ENCODE measurements around the gene PRUNE1. TPM values are rescaled to one million over a fixed set of nuclear protein-coding genes. Genes with fewer than 3 reads are reported as not detected.

Gene PRUNE1
- total RNA-seq, 4 donors from 2014 or later, result 21.7 to 28.1 (median 25.1) TPM

- peak overlapping the region; percentile 91 to 98 (median 94) for H3K27ac ChIP-seq
- TF ChIP-seq POLR2A (IDR thresholded peaks at IDR 0.05), result peak; percentile 35 to 68
- TF ChIP-seq CTCF (IDR thresholded peaks at IDR 0.05), result no peak
- peaks cover 0 to 31% (median 9%) of the 10 kb centered on the region in 3 donors for H3K36me3 ChIP-seq
- peak overlapping the region in 2 of 4 donors; percentile 69 to 97 for H3K4me3 ChIP-seq
- H3K9me3 ChIP-seq, result no peaks in the 10 kb centered on the region
- H3K27me3 ChIP-seq, result no peaks in the 10 kb centered on the region
- H3K4me1 ChIP-seq, result peaks cover 5 to 39% (median 22%) of the 10 kb centered on the region in 4 donors
- DNase-seq, result peak; percentile 37 to 91 (median 86)
Measured at GRCh38 chr1:150970808-150971582, 37.3 kb upstream of the PRUNE1 start.

- Histone ChIP-seq H3K4me1 (peaks cover 5 to 46% (median 22%) of the 10 kb centered on the region in 4 donors), H3K36me3 (peaks cover 0 to 23% (median 9%) of the 10 kb centered on the region in 3 donors), H3K4me3 (peak overlapping the region in 2 of 4 donors; percentile 69 to 97), H3K27ac (peak overlapping the region; percentile 91 to 98 (median 94)), H3K9me3 (no peaks in the 10 kb centered on the region), H3K27me3 (no peaks in the 10 kb centered on the region)
- TF ChIP-seq CTCF (IDR thresholded peaks at IDR 0.05) (peak in 3 of 6 experiments; percentile 4 to 9 (median 7)), POLR2A (IDR thresholded peaks at IDR 0.05) (no peak)
- DNase-seq, result no peak
Measured at GRCh38 chr1:150971583-150972416, 36.4 kb upstream of the PRUNE1 start.

GRCh38 chr1:150972417-150972940 is 35.8 kb upstream of the PRUNE1 start:
- Histone ChIP-seq H3K27ac (peak overlapping the region; percentile 91 to 98 (median 94)), H3K27me3 (no peaks in the 10 kb centered on the region), H3K4me1 (peaks cover 5 to 53% (median 26%) of the 10 kb centered on the region in 4 donors), H3K36me3 (peaks cover 0 to 16% (median 9%) of the 10 kb centered on the region in 3 donors), H3K9me3 (no peaks in the 10 kb centered on the region), H3K4me3 (peak overlapping the region; percentile 69 to 97 (median 78))
- TF ChIP-seq CTCF (IDR thresholded peaks at IDR 0.05), result no peak
- TF ChIP-seq POLR2A (IDR thresholded peaks at IDR 0.05), result no peak
- DNase-seq, result no peak

- Histone ChIP-seq H3K36me3 (peaks cover 0 to 8% (median under 1%) of the 10 kb centered on the region in 3 donors), H3K4me1 (peaks cover 5 to 59% (median 28%) of the 10 kb centered on the region in 4 donors), H3K4me3 (peak overlapping the region; percentile 69 to 97 (median 78)), H3K9me3 (no peaks in the 10 kb centered on the region), H3K27me3 (no peaks in the 10 kb centered on the region), H3K27ac (peak overlapping the region; percentile 91 to 98 (median 94))
- TF ChIP-seq POLR2A (IDR thresholded peaks at IDR 0.05) (no peak), CTCF (IDR thresholded peaks at IDR 0.05) (no peak)
- peak in 2 of 3 donors; percentile 18 to 57 for DNase-seq
Measured at GRCh38 chr1:150973258-150973835, 34.9 kb upstream of the PRUNE1 start.

Measured in Peyer's patch (tissue), 4 donors.